ENCODE results near the gene TIMP4.

The TIMP4 gene

GRCh38 chr3:12116870-12117269 is 41.8 kb downstream of the TIMP4 start:
- Histone ChIP-seq H3K36me3 (ENCODE audit: control insufficient read depth, insufficient read depth, low read length) (no peaks in the 10 kb centered on the region), H3K27me3 (ENCODE audit: control insufficient read depth, insufficient read depth, low read length) (no peaks in the 10 kb centered on the region), H3K9me3 (ENCODE audit: control insufficient read depth, insufficient read depth, low read length) (no peaks in the 10 kb centered on the region), H3K4me3 (ENCODE audit: low read depth, low read length) (no peak overlapping the region), H3K9ac (ENCODE audit: low read depth, low read length) (no peak overlapping the region), H3K4me1 (ENCODE audit: control insufficient read depth, insufficient read depth, low read length) (no peaks in the 10 kb centered on the region)

- H3K36me3 ChIP-seq (ENCODE audit: control insufficient read depth, insufficient read depth, low read length) = no peaks in the 10 kb centered on the region
- no peaks in the 10 kb centered on the region for H3K9me3 ChIP-seq (ENCODE audit: control insufficient read depth, insufficient read depth, low read length)
- no peak overlapping the region for H3K4me3 ChIP-seq (ENCODE audit: low read depth, low read length)
- H3K4me1 ChIP-seq (ENCODE audit: control insufficient read depth, insufficient read depth, low read length) = no peaks in the 10 kb centered on the region
- no peaks in the 10 kb centered on the region for H3K27me3 ChIP-seq (ENCODE audit: control insufficient read depth, insufficient read depth, low read length)
- no peak overlapping the region for H3K9ac ChIP-seq (ENCODE audit: low read depth, low read length)
Observed at GRCh38 chr3:12115849-12116248, 42.9 kb downstream of the TIMP4 start.

GRCh38 chr3:12115104-12115503 is 43.6 kb downstream of the TIMP4 start:
- H3K9ac ChIP-seq (ENCODE audit: low read depth, low read length) = no peak overlapping the region
- H3K4me3 ChIP-seq (ENCODE audit: low read depth, low read length) = no peak overlapping the region
- no peaks in the 10 kb centered on the region for H3K9me3 ChIP-seq (ENCODE audit: control insufficient read depth, insufficient read depth, low read length)
- no peaks in the 10 kb centered on the region for H3K4me1 ChIP-seq (ENCODE audit: control insufficient read depth, insufficient read depth, low read length)
- no peaks in the 10 kb centered on the region for H3K27me3 ChIP-seq (ENCODE audit: control insufficient read depth, insufficient read depth, low read length)
- H3K36me3 ChIP-seq (ENCODE audit: control insufficient read depth, insufficient read depth, low read length) = peaks cover 3% of the 10 kb centered on the region

GRCh38 chr3:12114251-12114650 is 44.5 kb downstream of the TIMP4 start:
- Histone ChIP-seq H3K36me3 (ENCODE audit: control insufficient read depth, insufficient read depth, low read length) (peaks cover 3% of the 10 kb centered on the region), H3K27me3 (ENCODE audit: control insufficient read depth, insufficient read depth, low read length) (no peaks in the 10 kb centered on the region), H3K9ac (ENCODE audit: low read depth, low read length) (no peak overlapping the region), H3K4me1 (ENCODE audit: control insufficient read depth, insufficient read depth, low read length) (no peaks in the 10 kb centered on the region), H3K9me3 (ENCODE audit: control insufficient read depth, insufficient read depth, low read length) (no peaks in the 10 kb centered on the region), H3K4me3 (ENCODE audit: low read depth, low read length) (no peak overlapping the region)

GRCh38 chr3:12107071-12107713 is 51.5 kb downstream of the TIMP4 start:
- Histone ChIP-seq H3K36me3 (ENCODE audit: control insufficient read depth, insufficient read depth, low read length) (peaks cover 3% of the 10 kb centered on the region), H3K9me3 (ENCODE audit: control insufficient read depth, insufficient read depth, low read length) (no peaks in the 10 kb centered on the region), H3K9ac (ENCODE audit: low read depth, low read length) (no peak overlapping the region), H3K4me3 (ENCODE audit: low read depth, low read length) (no peak overlapping the region), H3K4me1 (ENCODE audit: control insufficient read depth, insufficient read depth, low read length) (no peaks in the 10 kb centered on the region), H3K27me3 (ENCODE audit: control insufficient read depth, insufficient read depth, low read length) (no peaks in the 10 kb centered on the region)

Data from iPS-15b (cell line).